ACHN (cell line): Measurements from ENCODE around the gene PTGDR2.
A peak's percentile ranks its signal among the peaks of the same experiment; 100 is the strongest.

Source experiments
- DNase-seq: peaks from one replicate; pipeline ENCODE4 v3.0.0-alpha.2; 2015
- in situ Hi-C: cut with HindIII; loops from 2 replicates; pipeline ENCODE4 v1.10.0; 2017; ENCODE audit warnings: low sequenced_read_pairs, low pct_ligation_motif_present, low pct_unique_long_range_greater_than_20kb

The PTGDR2 gene

GRCh38 chr11:60848714-60849151, 7.0 kb downstream of the PTGDR2 start:
- in situ Hi-C loops = no loop called here

GRCh38 chr11:60847896-60848295, 7.9 kb downstream of the PTGDR2 start:
- no peak for DNase-seq
- in situ Hi-C loops = no loop called here

More at GRCh38 chr11:60848714-60849151, 7.0 kb downstream of the PTGDR2 start:
- no peak for DNase-seq

GRCh38 chr11:60847281-60847680, 8.5 kb downstream of the PTGDR2 start:
- no peak for DNase-seq
- in situ Hi-C loops = no loop called here

- in situ Hi-C loops = no loop called here
These were observed 10.4 kb downstream of the PTGDR2 start for GRCh38 chr11:60845338-60845737.

GRCh38 chr11:60844870-60845221, 10.9 kb downstream of the PTGDR2 start:
- in situ Hi-C loops = no loop called here
- no peak for DNase-seq

More at GRCh38 chr11:60845338-60845737, 10.4 kb downstream of the PTGDR2 start:
- no peak for DNase-seq

GRCh38 chr11:60844045-60844869, 11.5 kb downstream of the PTGDR2 start:
- no peak for DNase-seq
- in situ Hi-C loops = no loop called here

GRCh38 chr11:60842668-60843600, 12.8 kb downstream of the PTGDR2 start:
- no peak for DNase-seq
- in situ Hi-C loops = no loop called here

GRCh38 chr11:60841797-60842667, 13.7 kb downstream of the PTGDR2 start, which contains the start of gene CCDC86:
Gene CCDC86, plus strand, starts transcription at chr11:60842113. Its CDS starts 12 bp downstream, at chr11:60842125.
- DNase-seq = peak; percentile 90
- in situ Hi-C loops = no loop called here

GRCh38 chr11:60840470-60841430, 15.0 kb downstream of the PTGDR2 start:
- in situ Hi-C loops = no loop called here
- DNase-seq = peak; percentile 20

- in situ Hi-C loops = no loop called here
- no peak for DNase-seq
These were observed 17.6 kb downstream of the PTGDR2 start for GRCh38 chr11:60838132-60838531.

GRCh38 chr11:60836866-60837515, 18.8 kb downstream of the PTGDR2 start:
- DNase-seq = no peak
- in situ Hi-C loops = no loop called here

- in situ Hi-C loops = no loop called here
These were observed 20.3 kb downstream of the PTGDR2 start for GRCh38 chr11:60835534-60835846.

GRCh38 chr11:60834742-60835533, 20.8 kb downstream of the PTGDR2 start:
- no peak for DNase-seq
- in situ Hi-C loops = no loop called here

More at GRCh38 chr11:60835534-60835846, 20.3 kb downstream of the PTGDR2 start:
- no peak for DNase-seq

- DNase-seq = peak; percentile 49
- in situ Hi-C loops = no loop called here
These were observed 24.2 kb downstream of the PTGDR2 start for GRCh38 chr11:60831501-60832079.

GRCh38 chr11:60831143-60831500, 24.6 kb downstream of the PTGDR2 start:
- peak; percentile 76 for DNase-seq
- in situ Hi-C loops = no loop called here
